DND-41 (cell line): ENCODE measurements around the gene APOM.

ENCODE experiments used
- ATAC-seq: fragments of 200-7000 bp; cut with Tn5 transposase; 3 replicates; pipeline ENCODE4 v1.9.1; 2021; ENCODE audit warnings: low read depth; ENCODE audit not compliant: insufficient read depth
- DNase-seq: peaks from one replicate; pipeline ENCODE4 v3.0.0-alpha.2; 2020
- H2AFZ ChIP-seq: 2 replicates; pipeline ENCODE4 v1.6.0; 2012; ENCODE audit warnings: low read depth, low read length
- H3K27ac ChIP-seq: 2 replicates; pipeline ENCODE4 v1.5.1; 2012; ENCODE audit warnings: low read length, inconsistent platforms
- H3K27me3 ChIP-seq: fragments of 200-600 bp; sonication (generic); 2 replicates; pipeline ENCODE4 v1.6.0; 2012; ENCODE audit warnings: low read length, mild to moderate bottlenecking, inconsistent platforms; ENCODE audit not compliant: insufficient read depth, poor library complexity
- H3K36me3 ChIP-seq: 2 replicates; pipeline ENCODE4 v1.5.1; 2012; ENCODE audit warnings: low read length, inconsistent platforms; ENCODE audit not compliant: insufficient read depth
- H3K4me1 ChIP-seq: 2 replicates; pipeline ENCODE4 v1.5.1; 2012; ENCODE audit warnings: mild to moderate bottlenecking, low read length; ENCODE audit not compliant: insufficient read depth
- H3K4me2 ChIP-seq: 2 replicates; pipeline ENCODE4 v1.6.0; 2012; ENCODE audit warnings: mild to moderate bottlenecking, moderate library complexity, low read length, inconsistent platforms; ENCODE audit not compliant: insufficient read depth
- H3K4me3 ChIP-seq, 2 experiments: fragments of 200-600 bp in 1 of 2; shearing (Covaris generic) in 1 of 2; 2 replicates each; pipeline ENCODE4 v1.5.1; 2012 to 2016; ENCODE audit warnings: inconsistent platforms in 2 of 2, low read length in 2 of 2, mild to moderate bottlenecking in 2 of 2, low read depth in 1 of 2, moderate library complexity in 1 of 2
- H3K79me2 ChIP-seq: 2 replicates; pipeline ENCODE4 v1.6.0; 2012; ENCODE audit warnings: low read length, inconsistent platforms; ENCODE audit not compliant: insufficient read depth
- H3K9ac ChIP-seq: 2 replicates; pipeline ENCODE4 v1.6.0; 2012; ENCODE audit warnings: low read depth, mild to moderate bottlenecking, inconsistent platforms, low read length, moderate library complexity
- H3K9me3 ChIP-seq: 2 replicates; pipeline ENCODE4 v1.5.1; 2012; ENCODE audit warnings: low read length, moderate library complexity, mild to moderate bottlenecking, inconsistent platforms; ENCODE audit not compliant: insufficient read depth, severe bottlenecking
- H4K20me1 ChIP-seq: 2 replicates; pipeline ENCODE4 v1.6.0; 2012; ENCODE audit warnings: low read length; ENCODE audit not compliant: insufficient read depth
- EZH2 ChIP-seq: IDR thresholded peaks from 3 replicates; pipeline ENCODE4 v1.6.1; 2012; ENCODE audit warnings: borderline replicate concordance, low read depth, mild to moderate bottlenecking, moderate library complexity, low read length, inconsistent platforms; ENCODE audit not compliant: severe bottlenecking
- TF ChIP-seq, protein P1 (sequence below): IDR thresholded peaks from 2 replicates; pipeline ENCODE4 v1.5.1; 2012; ENCODE audit warnings: borderline replicate concordance, low read length, moderate library complexity, mild to moderate bottlenecking; ENCODE audit not compliant: poor library complexity, severe bottlenecking; ENCODE audit errors: extremely low read depth

The APOM gene

DNA sequence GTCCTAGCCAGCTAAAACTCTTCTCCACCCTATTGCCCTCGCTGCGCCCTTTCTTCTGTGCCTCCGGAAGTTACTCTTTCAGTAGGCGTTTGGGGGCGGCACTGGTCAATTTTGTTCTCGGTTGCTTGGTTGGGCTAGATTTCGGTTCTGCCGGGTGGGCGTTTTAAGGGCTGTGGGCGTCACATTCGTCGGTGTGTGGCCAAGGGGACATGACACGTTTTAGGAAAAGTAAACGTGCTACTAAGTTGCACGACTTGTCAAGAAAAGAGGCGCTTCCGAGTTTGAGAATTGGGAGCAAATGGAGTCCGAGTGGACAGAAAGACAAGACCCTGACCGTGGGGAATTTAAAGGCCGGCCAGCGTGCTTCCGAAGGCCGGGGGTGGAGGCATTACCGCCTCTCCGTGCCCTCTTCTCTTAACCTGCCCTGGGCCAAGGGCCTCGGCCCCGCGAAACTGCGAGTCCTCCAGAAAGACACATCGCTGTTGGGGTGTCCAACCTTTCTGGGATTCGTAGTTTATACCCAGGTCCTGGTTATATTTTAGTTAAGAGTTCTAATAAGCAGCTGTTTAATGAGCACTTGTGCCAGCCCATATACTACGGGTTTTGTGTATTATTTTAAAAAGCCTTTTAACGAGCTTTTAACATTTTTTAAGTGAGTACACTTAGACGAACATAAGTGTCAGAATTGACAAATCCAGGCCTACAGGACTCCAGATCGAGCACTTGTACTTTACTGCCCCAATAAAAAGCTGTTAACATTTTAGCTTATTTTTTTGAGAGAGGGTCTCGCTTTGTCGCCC is 2.6 kb upstream of the APOM start:
- peak; percentile 93 for DNase-seq
- no peaks in the 10 kb centered on the region for H3K27me3 ChIP-seq
- H3K4me2 ChIP-seq = peak overlapping the region; percentile 94
- peak overlapping the region; percentile 94 for H3K9ac ChIP-seq
- H2AFZ ChIP-seq = peak overlapping the region; percentile 83
- peaks cover 48% of the 10 kb centered on the region for H3K4me1 ChIP-seq
- H3K27ac ChIP-seq = peak overlapping the region; percentile 99
- peak overlapping the region; percentile 84 to 88 for H3K4me3 ChIP-seq
- H3K9me3 ChIP-seq = no peaks in the 10 kb centered on the region
- ATAC-seq = peak; percentile 77
- peaks cover 67% of the 10 kb centered on the region for H3K79me2 ChIP-seq
- H4K20me1 ChIP-seq = peaks cover 24% of the 10 kb centered on the region
- H3K36me3 ChIP-seq = peaks cover 57% of the 10 kb centered on the region
- no peak for TF ChIP-seq EZH2
- TF ChIP-seq, protein P1, sequence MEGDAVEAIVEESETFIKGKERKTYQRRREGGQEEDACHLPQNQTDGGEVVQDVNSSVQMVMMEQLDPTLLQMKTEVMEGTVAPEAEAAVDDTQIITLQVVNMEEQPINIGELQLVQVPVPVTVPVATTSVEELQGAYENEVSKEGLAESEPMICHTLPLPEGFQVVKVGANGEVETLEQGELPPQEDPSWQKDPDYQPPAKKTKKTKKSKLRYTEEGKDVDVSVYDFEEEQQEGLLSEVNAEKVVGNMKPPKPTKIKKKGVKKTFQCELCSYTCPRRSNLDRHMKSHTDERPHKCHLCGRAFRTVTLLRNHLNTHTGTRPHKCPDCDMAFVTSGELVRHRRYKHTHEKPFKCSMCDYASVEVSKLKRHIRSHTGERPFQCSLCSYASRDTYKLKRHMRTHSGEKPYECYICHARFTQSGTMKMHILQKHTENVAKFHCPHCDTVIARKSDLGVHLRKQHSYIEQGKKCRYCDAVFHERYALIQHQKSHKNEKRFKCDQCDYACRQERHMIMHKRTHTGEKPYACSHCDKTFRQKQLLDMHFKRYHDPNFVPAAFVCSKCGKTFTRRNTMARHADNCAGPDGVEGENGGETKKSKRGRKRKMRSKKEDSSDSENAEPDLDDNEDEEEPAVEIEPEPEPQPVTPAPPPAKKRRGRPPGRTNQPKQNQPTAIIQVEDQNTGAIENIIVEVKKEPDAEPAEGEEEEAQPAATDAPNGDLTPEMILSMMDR = peak; percentile 25

DNA sequence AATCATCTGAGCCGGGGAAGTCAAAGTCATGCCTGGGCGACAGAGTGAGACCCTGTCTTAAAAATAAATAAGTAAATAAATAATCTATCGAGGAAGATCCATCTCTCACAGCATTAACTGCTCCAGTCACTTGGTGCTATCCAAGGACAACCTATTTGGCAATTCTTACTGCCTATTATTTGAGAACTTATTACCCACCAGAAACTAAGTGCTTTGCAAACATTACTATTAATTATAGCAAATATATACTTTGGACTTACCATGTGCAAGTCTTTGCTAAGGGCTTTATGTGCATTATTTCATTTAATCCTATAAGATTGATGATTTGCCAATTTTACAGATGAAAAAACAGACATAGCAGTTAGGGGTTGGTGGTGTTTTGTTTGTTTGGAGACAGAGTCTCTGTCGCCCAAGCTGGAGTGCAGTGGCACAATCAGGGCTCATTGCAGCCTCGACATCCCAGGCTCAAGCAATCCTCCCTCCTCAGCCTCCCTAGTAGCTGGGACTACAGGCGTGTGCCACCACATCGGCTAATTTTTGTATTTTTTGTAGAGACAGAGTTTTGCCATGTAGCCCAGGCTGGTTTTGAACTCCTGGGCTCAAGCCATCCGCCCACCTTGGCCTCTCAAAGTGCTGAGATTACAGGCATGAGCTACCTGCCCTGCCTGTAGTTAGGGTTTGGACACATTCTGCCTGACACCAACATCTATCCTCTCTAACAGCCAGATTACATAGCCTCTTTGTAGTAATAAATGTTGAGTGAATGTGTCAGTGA is 933 bp upstream of the APOM start:
- no peak overlapping the region for H3K4me2 ChIP-seq
- no peak overlapping the region for H2AFZ ChIP-seq
- peaks cover 56% of the 10 kb centered on the region for H3K36me3 ChIP-seq
- no peaks in the 10 kb centered on the region for H3K9me3 ChIP-seq
- no peak for TF ChIP-seq EZH2
- TF ChIP-seq, protein P1 = no peak
- no peaks in the 10 kb centered on the region for H3K27me3 ChIP-seq
- no peak overlapping the region for H3K9ac ChIP-seq
- ATAC-seq = no peak
- no peak overlapping the region for H3K27ac ChIP-seq
- DNase-seq = no peak
- H4K20me1 ChIP-seq = peaks cover 21% of the 10 kb centered on the region
- H3K4me1 ChIP-seq = peaks cover 56% of the 10 kb centered on the region
- peaks cover 67% of the 10 kb centered on the region for H3K79me2 ChIP-seq
- no peak overlapping the region for H3K4me3 ChIP-seq

DNA sequence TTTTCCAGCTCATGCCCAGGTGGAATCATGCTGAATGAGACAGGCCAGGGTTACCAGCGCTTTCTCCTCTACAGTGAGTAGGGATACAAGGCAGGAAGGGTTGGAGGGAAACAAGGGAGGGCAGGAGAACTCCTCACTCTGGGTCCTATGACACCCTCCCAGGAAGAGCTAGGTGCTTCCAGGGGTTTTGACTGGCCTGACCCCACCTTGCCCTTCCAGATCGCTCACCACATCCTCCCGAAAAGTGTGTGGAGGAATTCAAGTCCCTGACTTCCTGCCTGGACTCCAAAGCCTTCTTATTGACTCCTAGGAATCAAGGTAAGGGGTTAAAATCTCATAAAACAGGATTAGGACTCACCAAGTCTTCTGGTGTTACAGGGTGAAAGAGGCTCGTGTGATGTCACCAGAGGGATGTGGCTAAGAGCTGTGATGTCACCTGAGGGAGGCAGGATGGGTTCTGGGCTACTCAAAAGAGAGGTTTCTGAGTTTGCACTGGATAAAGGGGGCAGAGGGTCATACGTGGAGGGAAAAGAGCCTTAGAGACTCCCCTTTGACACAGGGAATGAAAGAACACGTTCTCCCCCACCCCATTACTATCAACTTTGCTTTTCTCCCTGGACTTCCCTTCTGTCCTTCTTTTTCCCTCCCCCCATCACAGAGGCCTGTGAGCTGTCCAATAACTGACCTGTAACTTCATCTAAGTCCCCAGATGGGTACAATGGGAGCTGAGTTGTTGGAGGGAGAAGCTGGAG is 1.9 kb downstream of the APOM start:
- no peaks in the 10 kb centered on the region for H3K27me3 ChIP-seq
- peak overlapping the region; percentile 96; the same call in 1 of the 2 replicates for H3K4me2 ChIP-seq
- peaks cover 60% of the 10 kb centered on the region for H3K4me1 ChIP-seq
- no peak overlapping the region for H3K4me3 ChIP-seq
- H3K36me3 ChIP-seq = peaks cover 54% of the 10 kb centered on the region
- ATAC-seq (no peak), DNase-seq (no peak)
- H3K79me2 ChIP-seq = peaks cover 67% of the 10 kb centered on the region
- TF ChIP-seq EZH2 = no peak
- TF ChIP-seq, protein P1 = no peak
- H3K9ac ChIP-seq = no peak overlapping the region; the same call in 1 of the 2 replicates
- no peak overlapping the region for H2AFZ ChIP-seq
- H3K27ac ChIP-seq = no peak overlapping the region
- peaks cover 13% of the 10 kb centered on the region for H4K20me1 ChIP-seq
- no peaks in the 10 kb centered on the region for H3K9me3 ChIP-seq
